Neural cell (in vitro differentiated cells): ENCODE data around the gene ITGB5. TPM values are rescaled to one million over a fixed set of nuclear protein-coding genes. Genes with fewer than 3 reads are reported as not detected.

Experiments used
- H2AFZ ChIP-seq: fragments of 200-600, 300-800 bp; sonication (generic), shearing (Covaris generic); 2 replicates; pipeline ENCODE4 v1.6.0; 2014; ENCODE audit warnings: low read depth, mild to moderate bottlenecking, antibody characterized with exemption, low read length, moderate library complexity
- H3F3A ChIP-seq: fragments of 200-600 bp; shearing (Covaris generic); 2 replicates; pipeline ENCODE4 v1.6.1; 2016; ENCODE audit warnings: mild to moderate bottlenecking, moderate library complexity, mixed read lengths, antibody characterized with exemption, low read length; ENCODE audit not compliant: insufficient read depth, poor library complexity, severe bottlenecking
- H3K27ac ChIP-seq: fragments of 200-600, 300-800 bp; sonication (generic), shearing (Covaris generic); 2 replicates; pipeline ENCODE4 v1.5.1; 2014; ENCODE audit warnings: mild to moderate bottlenecking, low read length, moderate library complexity
- H3K27me3 ChIP-seq: fragments of 300-800, 200-600 bp; sonication (generic), shearing (Covaris generic); 2 replicates; pipeline ENCODE4 v1.6.0; 2014; ENCODE audit warnings: mild to moderate bottlenecking, low read depth, low read length, moderate library complexity; ENCODE audit not compliant: insufficient read depth
- H3K36me3 ChIP-seq: fragments of 300-800, 200-600 bp; sonication (generic), shearing (Covaris generic); 2 replicates; pipeline ENCODE4 v1.5.1; 2014; ENCODE audit warnings: mild to moderate bottlenecking, antibody characterized with exemption, low read length, moderate library complexity; ENCODE audit not compliant: insufficient read depth
- H3K4me2 ChIP-seq: fragments of 300-800, 200-600 bp; sonication (generic), shearing (Covaris generic); 2 replicates; pipeline ENCODE4 v1.6.0; 2014; ENCODE audit warnings: mild to moderate bottlenecking, low read length
- H3K4me3 ChIP-seq: fragments of 300-800, 200-600 bp; sonication (generic), shearing (Covaris generic); 2 replicates; pipeline ENCODE4 v1.5.1; 2014; ENCODE audit warnings: mild to moderate bottlenecking, low read length, moderate library complexity
- H3K79me2 ChIP-seq: fragments of 200-600 bp; shearing (Covaris generic); replicated peaks from 2 replicates; pipeline ENCODE4 v1.6.0; 2014; ENCODE audit warnings: mild to moderate bottlenecking, low read length, moderate library complexity; ENCODE audit not compliant: insufficient read depth
- H3K9ac ChIP-seq: fragments of 300-800, 200-600 bp; sonication (generic), shearing (Covaris generic); 2 replicates; pipeline ENCODE4 v1.6.1; 2016; ENCODE audit warnings: mild to moderate bottlenecking, low read length, mixed read lengths
- H3K9me2 ChIP-seq: fragments of 200-600 bp; shearing (Covaris generic); 2 replicates; pipeline ENCODE4 v1.6.1; 2016; ENCODE audit warnings: mild to moderate bottlenecking, low read length, mixed read lengths; ENCODE audit not compliant: insufficient read depth
- H3K9me3 ChIP-seq: fragments of 200-600, 300-800 bp; sonication (generic), shearing (Covaris generic); 2 replicates; pipeline ENCODE4 v1.6.1; 2016; ENCODE audit warnings: mild to moderate bottlenecking, mixed run types, low read length, moderate library complexity, mixed read lengths
- H4K20me1 ChIP-seq: fragments of 200-600 bp; shearing (Covaris generic); 2 replicates; pipeline ENCODE4 v1.6.1; 2016; ENCODE audit warnings: mild to moderate bottlenecking, mixed run types; ENCODE audit not compliant: insufficient read depth
- EP300 ChIP-seq: fragments of 450-650 bp; conservative IDR thresholded peaks from 2 replicates; pipeline ENCODE4 v1.6.1; 2014; ENCODE audit warnings: antibody characterized with exemption, mild to moderate bottlenecking, moderate library complexity; ENCODE audit not compliant: poor library complexity, severe bottlenecking
- EZH2 ChIP-seq: fragments of 200-600, 300-800 bp; shearing (Covaris generic), sonication (generic); IDR thresholded peaks from 2 replicates; pipeline ENCODE4 v1.6.1; 2014; ENCODE audit warnings: antibody characterized with exemption, low read length, borderline replicate concordance, mild to moderate bottlenecking; ENCODE audit not compliant: insufficient read depth, poor library complexity, severe bottlenecking
- MXI1 ChIP-seq: fragments of 450-650 bp; conservative IDR thresholded peaks from 2 replicates; pipeline ENCODE4 v1.6.1; 2014; ENCODE audit warnings: antibody characterized with exemption, mild to moderate bottlenecking; ENCODE audit not compliant: poor library complexity, severe bottlenecking
- POLR2AphosphoS5 ChIP-seq: IDR thresholded peaks from 2 replicates; pipeline ENCODE4 v1.6.1; 2012
- RAD21 ChIP-seq: fragments of 450-650 bp; conservative IDR thresholded peaks from 2 replicates; pipeline ENCODE4 v1.6.1; 2014; ENCODE audit warnings: antibody characterized with exemption, mild to moderate bottlenecking, moderate library complexity
- REST ChIP-seq: IDR thresholded peaks from 2 replicates; pipeline ENCODE4 v1.6.1; 2012; ENCODE audit warnings: borderline replicate concordance
- SMC3 ChIP-seq: fragments of 450-650 bp; conservative IDR thresholded peaks from 2 replicates; pipeline ENCODE4 v1.6.1; 2014; ENCODE audit warnings: antibody characterized with exemption, mild to moderate bottlenecking, moderate library complexity; ENCODE audit not compliant: poor library complexity
- TAF1 ChIP-seq: IDR thresholded peaks from 2 replicates; pipeline ENCODE4 v1.6.1; 2012; ENCODE audit warnings: low read depth
- polyA plus RNA-seq: library from polyadenylated mRNA; depleted of rRNA; stranded (reverse); fragments of >200 nt; gene quantifications from 2 replicates; pipeline ENCODE4 v1.2.3, GENCODE V29; 2014
- TF ChIP-seq, protein P1 (sequence below): fragments of 450-650 bp; IDR thresholded peaks from 2 replicates; pipeline ENCODE4 v1.5.1; 2014; ENCODE audit warnings: antibody characterized with exemption, mild to moderate bottlenecking, moderate library complexity; ENCODE audit not compliant: poor library complexity, severe bottlenecking

The ITGB5 gene
- polyA plus RNA-seq, 1 donor from 2014 or later: 1.2 TPM

DNA sequence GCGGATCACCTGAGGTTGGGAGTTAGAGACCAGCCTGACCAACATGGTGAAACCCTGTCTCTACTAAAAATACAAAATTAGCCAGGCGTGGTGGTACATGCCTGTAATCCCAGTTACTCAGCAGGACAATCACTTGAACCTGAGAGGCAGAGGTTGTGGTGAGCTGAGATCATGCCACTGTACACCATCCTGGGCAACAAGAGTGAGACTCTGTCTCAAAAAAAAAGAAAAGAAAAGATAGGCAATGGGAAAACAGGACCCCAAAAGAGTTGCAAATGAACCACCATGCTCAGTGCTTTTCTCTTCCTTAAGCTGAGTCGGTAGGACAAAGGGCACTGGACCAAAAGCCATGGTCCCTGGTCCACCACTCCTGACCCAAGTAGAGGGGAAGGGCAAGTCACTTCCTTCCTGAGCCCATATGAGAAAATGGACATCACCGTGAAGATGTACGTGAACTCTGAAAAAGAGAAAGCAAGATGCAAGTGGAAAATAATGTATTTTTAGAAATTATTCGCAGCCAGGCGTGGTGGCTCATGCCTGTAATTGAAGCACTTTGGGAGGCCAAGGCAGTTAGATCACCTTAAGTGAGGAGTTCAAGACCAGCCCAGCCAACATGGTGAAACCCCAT lies 2.6 kb downstream of the ITGB5 start:
- no peak for TF ChIP-seq POLR2AphosphoS5
- TF ChIP-seq EP300: no peak
- TF ChIP-seq REST: no peak
- no peak for TF ChIP-seq TAF1
- TF ChIP-seq RAD21: no peak
- TF ChIP-seq MXI1: no peak
- no peak for TF ChIP-seq EZH2
- no peak for TF ChIP-seq SMC3
- TF ChIP-seq, protein P1, sequence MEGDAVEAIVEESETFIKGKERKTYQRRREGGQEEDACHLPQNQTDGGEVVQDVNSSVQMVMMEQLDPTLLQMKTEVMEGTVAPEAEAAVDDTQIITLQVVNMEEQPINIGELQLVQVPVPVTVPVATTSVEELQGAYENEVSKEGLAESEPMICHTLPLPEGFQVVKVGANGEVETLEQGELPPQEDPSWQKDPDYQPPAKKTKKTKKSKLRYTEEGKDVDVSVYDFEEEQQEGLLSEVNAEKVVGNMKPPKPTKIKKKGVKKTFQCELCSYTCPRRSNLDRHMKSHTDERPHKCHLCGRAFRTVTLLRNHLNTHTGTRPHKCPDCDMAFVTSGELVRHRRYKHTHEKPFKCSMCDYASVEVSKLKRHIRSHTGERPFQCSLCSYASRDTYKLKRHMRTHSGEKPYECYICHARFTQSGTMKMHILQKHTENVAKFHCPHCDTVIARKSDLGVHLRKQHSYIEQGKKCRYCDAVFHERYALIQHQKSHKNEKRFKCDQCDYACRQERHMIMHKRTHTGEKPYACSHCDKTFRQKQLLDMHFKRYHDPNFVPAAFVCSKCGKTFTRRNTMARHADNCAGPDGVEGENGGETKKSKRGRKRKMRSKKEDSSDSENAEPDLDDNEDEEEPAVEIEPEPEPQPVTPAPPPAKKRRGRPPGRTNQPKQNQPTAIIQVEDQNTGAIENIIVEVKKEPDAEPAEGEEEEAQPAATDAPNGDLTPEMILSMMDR: no peak
- Histone ChIP-seq H4K20me1 (no peaks in the 10 kb centered on the region), H3F3A (no peaks in the 10 kb centered on the region), H2AFZ (no peak overlapping the region), H3K9ac (no peak overlapping the region), H3K9me3 (no peaks in the 10 kb centered on the region), H3K36me3 (no peaks in the 10 kb centered on the region), H3K79me2 (no peaks in the 10 kb centered on the region), H3K4me3 (no peak overlapping the region), H3K9me2 (no peaks in the 10 kb centered on the region), H3K27ac (no peak overlapping the region), H3K4me2 (no peak overlapping the region), H3K27me3 (peaks cover 59% of the 10 kb centered on the region)

- H4K20me1 ChIP-seq: no peaks in the 10 kb centered on the region
- no peak overlapping the region for H3K27ac ChIP-seq
- no peaks in the 10 kb centered on the region for H3K9me3 ChIP-seq
- no peaks in the 10 kb centered on the region for H3K79me2 ChIP-seq
- no peak overlapping the region for H3K4me3 ChIP-seq
- no peaks in the 10 kb centered on the region for H3K36me3 ChIP-seq
- no peak overlapping the region for H3K4me2 ChIP-seq
- TF ChIP-seq POLR2AphosphoS5 (no peak), RAD21 (no peak), EZH2 (no peak), EP300 (no peak), TAF1 (no peak), REST (no peak), SMC3 (no peak), MXI1 (no peak)
- TF ChIP-seq, protein P1: no peak
- H3K9ac ChIP-seq: no peak overlapping the region
- H3F3A ChIP-seq: no peaks in the 10 kb centered on the region
- H2AFZ ChIP-seq: no peak overlapping the region
- H3K27me3 ChIP-seq: peaks cover 58% of the 10 kb centered on the region
- no peaks in the 10 kb centered on the region for H3K9me2 ChIP-seq
Measured at GRCh38 chr3:124883766-124884473, 3.2 kb downstream of the ITGB5 start.
